Left lung (tissue), 10 donors: Measurements from ENCODE around the gene PHEX. TPM values are rescaled to one million over a fixed set of nuclear protein-coding genes. Genes with fewer than 3 reads are reported as not detected.

Experiments used
- ATAC-seq: fragments of 200-7000 bp; cut with Tn5 transposase; one replicate; pipeline ENCODE4 v1.9.1; 2020; ENCODE audit warnings: moderate library complexity
- DNase-seq, 4 donors: peaks; one replicate each; pipeline ENCODE4 v3.0.0-alpha.2; 2013 to 2020
- H3K27ac ChIP-seq, 2 donors: fragments of 200-600 bp; sonication (generic) in 1 of 2; one replicate each; pipeline versions ENCODE4 v1.5.0 to v1.8.0; 2020 to 2021
- H3K27me3 ChIP-seq, 2 donors: fragments of 200-600 bp; sonication (generic) in 1 of 2; one replicate each; pipeline versions ENCODE4 v1.5.0 to v1.8.0; 2020 to 2021
- H3K36me3 ChIP-seq, 2 donors: fragments of 200-600 bp; sonication (generic) in 1 of 2; one replicate each; pipeline versions ENCODE4 v1.5.0 to v1.8.0; 2020 to 2021
- H3K4me1 ChIP-seq, 2 donors: fragments of 200-600 bp; one replicate each; pipeline ENCODE4 v1.8.0; 2021
- H3K4me3 ChIP-seq, 2 donors: fragments of 200-600 bp; sonication (generic) in 1 of 2; one replicate each; pipeline versions ENCODE4 v1.5.0 to v1.8.0; 2020 to 2021; ENCODE audit warnings: mild to moderate bottlenecking in 1 of 2
- H3K9me3 ChIP-seq, 2 donors: fragments of 200-600 bp; sonication (generic) in 1 of 2; one replicate each; pipeline versions ENCODE4 v1.5.0 to v1.8.0; 2020 to 2021
- CTCF ChIP-seq, 2 donors: fragments of 200-600 bp; sonication (generic) in 1 of 2; IDR thresholded peaks; one replicate each; pipeline versions ENCODE4 v1.5.0 to v1.8.0; 2021; ENCODE audit warnings: antibody characterized with exemption in 2 of 2
- intact Hi-C, 2 donors: fragments of 100-400 bp; cut with DNase I; formaldehyde crosslinking; loops; one replicate each; pipeline versions ENCODE4 v1.11.2 to v1.14.2; 2022
- polyA plus RNA-seq, 6 donors: library from polyadenylated mRNA; unstranded; fragments of 120-200 nt; gene quantifications; one replicate each; pipeline ENCODE4 v1.2.1, GENCODE V29; 2013; ENCODE audit not compliant: insufficient read length in 6 of 6
- total RNA-seq, 2 donors: library from RNA; stranded (reverse); fragmentation: NEBNext Ultra II Directional; extraction: Animal tissue kit (Norgen Biotek cat#: 25700); gene quantifications; one replicate each; pipeline ENCODE4 v1.2.1, GENCODE V29; 2021
- donor health status: DM: no; HTN: yes; CAD: no.
- donor health status: DM: no; HTN: no; CAD: no.

The PHEX gene
- total and polyA plus RNA-seq, 8 donors = 4.2 to 21.6 (median 8.5) TPM

GRCh38 chrX:22057667-22058066 is 25.5 kb downstream of the PHEX start:
- Histone ChIP-seq H3K27me3 (no peaks in the 10 kb centered on the region), H3K4me1 (peaks cover 0 to 6% of the 10 kb centered on the region in 2 donors), H3K27ac (no peak overlapping the region), H3K36me3 (no peaks in the 10 kb centered on the region), H3K4me3 (no peak overlapping the region), H3K9me3 (no peaks in the 10 kb centered on the region)
- ATAC-seq (no peak), DNase-seq (no peak)
- intact Hi-C loops = no loop called here
- no peak for TF ChIP-seq CTCF (IDR thresholded peaks at IDR 0.05)

GRCh38 chrX:22059775-22060174 is 27.6 kb downstream of the PHEX start:
- no peak for TF ChIP-seq CTCF (IDR thresholded peaks at IDR 0.05)
- H3K4me1 ChIP-seq = peaks cover 0 to 6% of the 10 kb centered on the region in 2 donors
- ATAC-seq (peak; percentile 84), DNase-seq (no peak)
- H3K27me3 ChIP-seq = no peaks in the 10 kb centered on the region
- no peak overlapping the region for H3K27ac ChIP-seq
- intact Hi-C loops = no loop called here
- no peak overlapping the region for H3K4me3 ChIP-seq
- no peaks in the 10 kb centered on the region for H3K9me3 ChIP-seq
- no peaks in the 10 kb centered on the region for H3K36me3 ChIP-seq

DNA sequence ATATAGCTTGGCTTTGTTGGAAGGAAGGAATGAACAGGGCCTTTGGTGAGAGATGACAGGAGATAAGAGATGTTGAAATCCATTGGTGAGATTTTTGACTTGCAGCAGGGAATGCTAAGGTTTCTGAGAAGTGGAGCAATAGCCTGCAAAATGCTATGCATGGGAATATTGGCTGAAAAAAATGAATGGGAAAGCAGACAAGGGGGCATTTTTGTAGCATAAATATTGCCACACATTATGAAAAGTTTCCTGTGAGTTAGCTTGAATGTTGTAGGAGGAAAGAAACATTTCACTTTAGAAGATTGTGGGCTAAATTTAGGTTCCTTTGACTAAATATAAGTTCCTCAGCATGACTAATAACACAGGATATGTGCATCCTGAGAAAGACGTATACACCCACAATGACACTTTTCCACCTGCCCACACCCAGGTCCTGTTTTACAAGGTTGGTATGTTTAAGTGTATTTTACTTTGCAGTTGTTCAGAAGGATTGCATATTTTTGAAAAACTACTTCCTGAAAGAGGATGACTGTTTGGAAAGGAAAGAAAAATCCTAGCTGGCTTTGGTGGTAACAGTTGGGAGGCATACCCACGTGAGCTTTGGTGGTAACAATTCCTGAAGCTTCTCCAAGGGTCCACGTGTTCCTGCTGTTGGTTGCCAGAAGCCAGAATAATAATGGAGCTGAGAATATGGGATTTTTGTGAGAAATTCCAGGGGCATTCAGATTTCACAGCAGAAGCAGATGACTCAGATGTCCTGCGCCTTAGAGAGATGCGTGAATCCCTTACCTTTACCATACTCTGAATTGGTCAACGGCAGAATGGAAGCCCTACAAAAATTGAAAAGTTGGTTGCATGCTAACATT is 28.5 kb downstream of the PHEX start:
- peak overlapping the region in 1 of 2 donors; percentile 23 for H3K27ac ChIP-seq

GRCh38 chrX:22063284-22063683 is 31.2 kb downstream of the PHEX start:
- H3K36me3 ChIP-seq = no peaks in the 10 kb centered on the region
- ATAC-seq = no peak
- no peak for DNase-seq
- H3K27me3 ChIP-seq = no peaks in the 10 kb centered on the region
- H3K27ac ChIP-seq = no peak overlapping the region
- no peak for TF ChIP-seq CTCF (IDR thresholded peaks at IDR 0.05)
- no peak overlapping the region for H3K4me3 ChIP-seq
- H3K9me3 ChIP-seq = no peaks in the 10 kb centered on the region
- intact Hi-C loops = no loop called here
- peaks cover 0 to 6% of the 10 kb centered on the region in 2 donors for H3K4me1 ChIP-seq

More for the DNA sequence above, 28.5 kb downstream of the PHEX start:
- no peaks in the 10 kb centered on the region for H3K36me3 ChIP-seq
- H3K9me3 ChIP-seq = no peaks in the 10 kb centered on the region
- TF ChIP-seq CTCF (IDR thresholded peaks at IDR 0.05) = no peak
- ATAC-seq (peak; percentile 70), DNase-seq (no peak)
- H3K4me1 ChIP-seq = peaks cover 0 to 6% of the 10 kb centered on the region in 2 donors
- no peak overlapping the region for H3K4me3 ChIP-seq
- no peaks in the 10 kb centered on the region for H3K27me3 ChIP-seq
- intact Hi-C loops = no loop called here

DNA sequence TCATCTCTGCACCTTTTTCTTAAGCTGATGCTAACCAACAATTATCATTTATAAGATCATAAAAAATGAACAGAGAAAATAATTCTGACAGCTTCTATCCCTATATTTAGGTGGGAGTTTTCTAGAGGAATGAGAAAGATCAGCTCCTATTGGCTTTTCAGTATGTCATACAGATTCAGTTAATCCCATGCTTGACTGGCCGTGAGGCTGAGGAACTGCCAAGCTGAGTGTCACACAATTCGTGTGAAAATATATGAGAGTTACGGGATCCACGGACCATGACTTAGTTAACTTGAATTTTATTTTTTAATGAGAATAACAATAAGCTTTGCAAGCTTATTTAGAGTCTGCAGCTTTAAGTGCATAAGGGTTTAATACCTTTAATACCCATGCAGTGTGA is 37.5 kb downstream of the PHEX start:
- DNase-seq = no peak
- Histone ChIP-seq H3K4me3 (no peak overlapping the region), H3K4me1 (no peaks in the 10 kb centered on the region), H3K9me3 (no peaks in the 10 kb centered on the region), H3K36me3 (no peaks in the 10 kb centered on the region), H3K27me3 (no peaks in the 10 kb centered on the region), H3K27ac (no peak overlapping the region)
- intact Hi-C loops = no loop called here
- no peak for ATAC-seq
- no peak for TF ChIP-seq CTCF (IDR thresholded peaks at IDR 0.05)
